Measurements from ENCODE around the gene RNASEH2B. TPM values are rescaled to one million over a fixed set of nuclear protein-coding genes. Genes with fewer than 3 reads are reported as not detected.

RNASEH2B gene
- total and polyA plus RNA-seq, 9 of the 15 experiments (the other 6 are each of a cell fraction or from before 2014, with no cell fraction given) = 26.3 to 109 (median 62.5) TPM

DNA sequence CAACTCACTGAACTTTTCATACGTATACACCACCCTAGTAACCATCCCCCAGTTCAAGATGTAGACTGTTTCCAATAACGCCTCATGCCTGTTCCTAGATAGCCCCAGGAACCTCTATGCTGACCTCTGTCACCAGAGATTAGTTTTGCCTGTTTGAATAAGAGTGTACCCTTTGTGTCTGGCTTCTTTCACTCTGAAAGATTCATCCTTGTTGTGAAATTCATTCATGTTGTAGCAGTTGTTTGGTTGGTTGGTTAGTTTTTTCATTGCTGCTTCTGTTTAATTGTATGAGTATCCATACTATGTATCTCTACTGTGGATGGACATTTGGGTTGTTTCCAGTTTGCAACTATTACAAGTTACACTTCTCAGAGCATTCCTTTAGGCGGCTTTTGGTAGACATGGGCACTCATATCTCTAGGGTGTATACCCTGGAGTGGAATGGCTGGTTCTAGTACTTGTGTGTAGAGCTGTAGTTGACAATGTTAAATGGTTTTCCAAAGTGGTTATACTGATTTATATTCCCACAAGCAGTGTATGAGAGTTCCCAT, 1.6 kb downstream of the RNASEH2B start (continued):
- peak; percentile 35; the same call in 1 of the 2 replicates for TF ChIP-seq CBFA2T2 (conservative IDR thresholded peaks at IDR 0.05)
- peak; percentile 38 to 49; a peak in 2 of 4 replicates for TF ChIP-seq KDM1A (IDR thresholded peaks at IDR 0.05)

DNA sequence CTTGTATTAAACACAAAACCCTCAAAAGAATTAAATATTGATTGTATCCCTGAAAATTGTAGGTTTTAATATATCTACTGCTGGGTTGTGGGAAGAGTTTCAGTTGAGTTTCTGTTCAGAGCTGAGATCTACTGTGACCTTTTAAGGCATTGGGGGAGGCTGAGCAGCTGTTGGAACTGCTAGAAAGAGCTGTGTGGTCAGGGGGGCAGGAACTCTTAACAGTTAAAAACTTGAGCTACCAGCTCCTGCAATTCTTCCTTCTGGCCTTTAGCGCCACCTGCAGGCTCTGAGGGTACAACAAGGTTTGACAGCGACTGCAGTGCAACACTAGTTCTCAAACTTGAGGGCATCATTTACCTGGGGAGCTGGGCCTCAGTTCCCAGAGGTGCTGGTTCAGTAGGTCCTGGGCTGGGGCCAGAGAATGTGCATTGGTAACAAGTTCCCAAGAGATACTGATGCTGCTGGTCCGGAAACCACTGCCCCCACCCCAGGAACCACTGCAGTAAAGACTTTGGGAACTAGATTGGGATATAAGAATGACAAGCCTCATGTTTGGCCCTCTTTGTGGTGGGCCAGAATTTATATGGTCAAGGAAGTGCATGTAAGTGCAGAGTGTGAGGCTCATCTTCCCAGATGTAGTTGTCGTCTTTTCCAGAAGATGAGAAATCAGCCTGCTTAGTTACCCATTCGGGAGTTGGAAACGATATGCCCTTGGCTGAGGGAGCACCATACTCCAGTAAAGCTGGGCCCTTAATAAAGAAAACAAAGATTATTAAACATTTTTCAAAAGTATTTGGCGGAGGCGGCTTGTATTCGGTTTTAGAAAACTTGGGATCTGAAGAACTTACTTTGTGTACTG, 2.6 kb downstream of the RNASEH2B start:
- peak overlapping the region; percentile 97 for H3K27ac ChIP-seq (ENCODE audit: extremely low read depth, low read depth, low read length)
- H3K79me2 ChIP-seq (ENCODE audit: control insufficient read depth, insufficient read depth, low read length) = peaks cover 75% of the 10 kb centered on the region
- H3K27me3 ChIP-seq (ENCODE audit: control insufficient read depth in 2 of 2, insufficient read depth in 2 of 2, low read length in 2 of 2) = no peaks in the 10 kb centered on the region
- WGBS (ENCODE audit: insufficient coverage, low coverage, missing lambda C conversion rate) = 43% methylated on average over 9 of the region's 9 CpGs
- DNase-seq (ENCODE audit: extremely low read depth in 1 of 4, low spot score in 3 of 4) (peak; percentile 58 to 91 (median 66)), FAIRE-seq (peak; percentile 90), ATAC-seq (peak; percentile 67)
- in situ Hi-C loops (cut with MboI) (no loop called here), intact Hi-C loops (cut with micrococcal nuclease) (loop anchor here (2.0 to 10.0 kb wide), 8 partner anchors 107 to 935 kb away; no protein-coding TSS in a partner anchor)
- POLR2A ChIA-PET = interaction anchor here (0.8 kb wide), 3 partner anchors 17 to 830 kb away, joined by 3 read pairs; no protein-coding TSS in a partner anchor
- peak overlapping the region; percentile 73; the same call in 1 of the 2 replicates for H3K4me3 ChIP-seq
- H3K36me3 ChIP-seq (ENCODE audit: control insufficient read depth, insufficient read depth, low read length) = no peaks in the 10 kb centered on the region
- BruUV-seq (replicated peaks) = no TSS peak
- CTCF ChIA-PET (ENCODE audit: low intra/inter-chr PET ratio) = interaction anchor here (0.5 to 2.0 kb wide), 4 partner anchors 111 to 1267 kb away, joined by 3 to 6 read pairs (median 3); no protein-coding TSS in a partner anchor
- peak overlapping the region in 1 of 2 experiments; percentile 95; a peak in 2 of 4 replicates for H3K9ac ChIP-seq (ENCODE audit: insufficient read depth in 1 of 2, low read depth in 2 of 2, low read length in 2 of 2)
- no peaks in the 10 kb centered on the region for H3K9me1 ChIP-seq (ENCODE audit: control insufficient read depth, insufficient read depth, low read length)
- no peaks in the 10 kb centered on the region; the same call in 1 of the 2 replicates for H4K20me1 ChIP-seq (replicated peaks; ENCODE audit: control insufficient read depth, insufficient read depth, low read length)
- peaks cover 24 to 38% of the 10 kb centered on the region in 2 experiments for H3K4me1 ChIP-seq (replicated peaks in 1 of 2; ENCODE audit: control insufficient read depth in 2 of 2, insufficient read depth in 2 of 2, low read length in 2 of 2)
- H3K4me2 ChIP-seq (ENCODE audit: insufficient read depth, low read length) = peak overlapping the region; percentile 94
- H2AFZ ChIP-seq (ENCODE audit: low read depth, low read length) = no peak overlapping the region
- H3K9me3 ChIP-seq (replicated peaks; ENCODE audit: control insufficient read depth, insufficient read depth, low read depth, low read length) = no peaks in the 10 kb centered on the region
- TF ChIP-seq, protein P1, sequence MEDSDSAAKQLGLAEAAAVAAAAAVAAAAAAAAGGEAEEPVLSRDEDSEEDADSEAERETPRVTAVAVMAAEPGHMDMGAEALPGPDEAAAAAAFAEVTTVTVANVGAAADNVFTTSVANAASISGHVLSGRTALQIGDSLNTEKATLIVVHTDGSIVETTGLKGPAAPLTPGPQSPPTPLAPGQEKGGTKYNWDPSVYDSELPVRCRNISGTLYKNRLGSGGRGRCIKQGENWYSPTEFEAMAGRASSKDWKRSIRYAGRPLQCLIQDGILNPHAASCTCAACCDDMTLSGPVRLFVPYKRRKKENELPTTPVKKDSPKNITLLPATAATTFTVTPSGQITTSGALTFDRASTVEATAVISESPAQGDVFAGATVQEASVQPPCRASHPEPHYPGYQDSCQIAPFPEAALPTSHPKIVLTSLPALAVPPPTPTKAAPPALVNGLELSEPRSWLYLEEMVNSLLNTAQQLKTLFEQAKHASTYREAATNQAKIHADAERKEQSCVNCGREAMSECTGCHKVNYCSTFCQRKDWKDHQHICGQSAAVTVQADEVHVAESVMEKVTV (CRISPR knock-in tag; IDR thresholded peaks at IDR 0.05) = peak; percentile 43; the same call in 1 of the 2 replicates
- TF ChIP-seq ZNF583 (CRISPR knock-in tag; IDR thresholded peaks at IDR 0.05) = no peak
- peak; percentile 34; the same call in 1 of the 2 replicates for TF ChIP-seq ATF7 (IDR thresholded peaks at IDR 0.05)
- peak; percentile 25; the same call in 1 of the 2 replicates for TF ChIP-seq POLR2H (tag; IDR thresholded peaks at IDR 0.05; ENCODE audit: low read depth)
- peak; percentile 81 for TF ChIP-seq DACH1 (IDR thresholded peaks at IDR 0.05; ENCODE audit: partially characterized antibody)
- TF ChIP-seq TAF1 (IDR thresholded peaks at IDR 0.05; ENCODE audit: control insufficient read depth, extremely low read depth, insufficient read depth, low read length, severe bottlenecking) = peak; percentile 32
- no peak for TF ChIP-seq LCOR (CRISPR knock-in tag; IDR thresholded peaks at IDR 0.05)
- TF ChIP-seq STAG1 (CRISPR knock-in tag; IDR thresholded peaks at IDR 0.05; ENCODE audit: borderline replicate concordance) = peak; percentile 46; the same call in 1 of the 2 replicates
- TF ChIP-seq, protein P2, sequence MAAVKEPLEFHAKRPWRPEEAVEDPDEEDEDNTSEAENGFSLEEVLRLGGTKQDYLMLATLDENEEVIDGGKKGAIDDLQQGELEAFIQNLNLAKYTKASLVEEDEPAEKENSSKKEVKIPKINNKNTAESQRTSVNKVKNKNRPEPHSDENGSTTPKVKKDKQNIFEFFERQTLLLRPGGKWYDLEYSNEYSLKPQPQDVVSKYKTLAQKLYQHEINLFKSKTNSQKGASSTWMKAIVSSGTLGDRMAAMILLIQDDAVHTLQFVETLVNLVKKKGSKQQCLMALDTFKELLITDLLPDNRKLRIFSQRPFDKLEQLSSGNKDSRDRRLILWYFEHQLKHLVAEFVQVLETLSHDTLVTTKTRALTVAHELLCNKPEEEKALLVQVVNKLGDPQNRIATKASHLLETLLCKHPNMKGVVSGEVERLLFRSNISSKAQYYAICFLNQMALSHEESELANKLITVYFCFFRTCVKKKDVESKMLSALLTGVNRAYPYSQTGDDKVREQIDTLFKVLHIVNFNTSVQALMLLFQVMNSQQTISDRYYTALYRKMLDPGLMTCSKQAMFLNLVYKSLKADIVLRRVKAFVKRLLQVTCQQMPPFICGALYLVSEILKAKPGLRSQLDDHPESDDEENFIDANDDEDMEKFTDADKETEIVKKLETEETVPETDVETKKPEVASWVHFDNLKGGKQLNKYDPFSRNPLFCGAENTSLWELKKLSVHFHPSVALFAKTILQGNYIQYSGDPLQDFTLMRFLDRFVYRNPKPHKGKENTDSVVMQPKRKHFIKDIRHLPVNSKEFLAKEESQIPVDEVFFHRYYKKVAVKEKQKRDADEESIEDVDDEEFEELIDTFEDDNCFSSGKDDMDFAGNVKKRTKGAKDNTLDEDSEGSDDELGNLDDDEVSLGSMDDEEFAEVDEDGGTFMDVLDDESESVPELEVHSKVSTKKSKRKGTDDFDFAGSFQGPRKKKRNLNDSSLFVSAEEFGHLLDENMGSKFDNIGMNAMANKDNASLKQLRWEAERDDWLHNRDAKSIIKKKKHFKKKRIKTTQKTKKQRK (IDR thresholded peaks at IDR 0.05; ENCODE audit: borderline replicate concordance, low read depth, low read length) = no peak
- TF ChIP-seq NBN (IDR thresholded peaks at IDR 0.05; ENCODE audit: low read depth) = 0 out of 2 replicates have a peak, but pooled peaks have one; percentile 20
- no peak for TF ChIP-seq ZNF143 (CRISPR knock-in tag; IDR thresholded peaks at IDR 0.05)
- TF ChIP-seq EP300 (IDR thresholded peaks at IDR 0.05; ENCODE audit: low read length) = peak; percentile 80

All from K562 (cell line).